Urinary bladder (tissue), 4 donors: ENCODE results near the gene SPPL3. TPM values are rescaled to one million over a fixed set of nuclear protein-coding genes. Genes with fewer than 3 reads are reported as not detected.

Experiments used
- DNase-seq: peaks from one replicate; pipeline ENCODE4 v3.0.0-alpha.2; 2015; ENCODE audit errors: extremely low spot score
- H3K27ac ChIP-seq: one replicate; pipeline ENCODE4 v1.5.1; 2013; ENCODE audit warnings: low read depth, mild to moderate bottlenecking, moderate library complexity
- H3K36me3 ChIP-seq: one replicate; pipeline ENCODE4 v1.6.1; 2013; ENCODE audit warnings: mild to moderate bottlenecking, moderate library complexity; ENCODE audit not compliant: insufficient read depth
- H3K4me1 ChIP-seq: one replicate; pipeline ENCODE4 v1.6.1; 2013; ENCODE audit warnings: mild to moderate bottlenecking, moderate library complexity; ENCODE audit not compliant: insufficient read depth
- H3K4me3 ChIP-seq: one replicate; pipeline ENCODE4 v1.5.1; 2013; ENCODE audit warnings: low read depth, low read length
- WGBS: extraction: QIAGEN DNeasy Blood & Tissue Kit; methylation state at CpG from one replicate; pipeline ENCODE4 v1.1.7; 2013; 5-methylcytosine and 5-hydroxymethylcytosine counted together
- polyA plus RNA-seq: library from polyadenylated mRNA; stranded (reverse); fragments of 200-250 nt; gene quantifications from one replicate; pipeline ENCODE4 v1.2.3, GENCODE V29; 2013
- total RNA-seq: library from RNA; depleted of rRNA; stranded (reverse); fragments of >200 nt; gene quantifications from one replicate; pipeline ENCODE4 v1.2.3, GENCODE V29; 2014
- donor health status: healthy with polysubstance abuse.
- donor health status: healthy.

SPPL3 gene
- total and polyA plus RNA-seq, 2 donors: 30.5 to 40.4 TPM

GRCh38 chr12:120757226-120757742 is 146.9 kb downstream of the SPPL3 start:
- no peak overlapping the region for H3K27ac ChIP-seq
- no peak overlapping the region for H3K4me3 ChIP-seq
- no peaks in the 10 kb centered on the region for H3K4me1 ChIP-seq
- no peaks in the 10 kb centered on the region for H3K36me3 ChIP-seq
- 54% methylated on average over 4 of the region's 4 CpGs for WGBS
- DNase-seq: no peak

DNA sequence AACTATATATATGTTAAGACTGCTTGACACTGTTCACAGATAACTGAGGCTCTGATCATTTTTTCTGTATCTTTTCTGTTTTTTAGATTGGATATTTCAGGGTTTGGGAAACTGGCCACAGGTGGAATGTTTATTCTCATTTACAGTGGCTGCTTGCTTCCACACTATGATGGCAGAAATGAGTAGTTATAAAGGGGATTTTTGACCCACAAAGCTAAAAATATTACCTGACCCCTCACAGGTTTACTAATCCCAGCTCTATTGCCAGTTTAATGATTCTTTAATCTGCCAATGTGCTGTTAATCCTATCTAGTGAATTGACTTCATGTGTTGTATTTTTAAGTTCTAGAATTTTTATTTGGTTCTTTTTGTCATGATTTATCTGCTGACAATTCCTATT is 148.9 kb downstream of the SPPL3 start:
- Histone ChIP-seq H3K4me3 (no peak overlapping the region), H3K27ac (no peak overlapping the region), H3K36me3 (no peaks in the 10 kb centered on the region), H3K4me1 (no peaks in the 10 kb centered on the region)
- DNase-seq: no peak

- Histone ChIP-seq H3K4me1 (no peaks in the 10 kb centered on the region), H3K27ac (no peak overlapping the region), H3K36me3 (no peaks in the 10 kb centered on the region), H3K4me3 (no peak overlapping the region)
- DNase-seq: no peak
Measured at GRCh38 chr12:120754792-120755191, 149.4 kb downstream of the SPPL3 start.

DNA sequence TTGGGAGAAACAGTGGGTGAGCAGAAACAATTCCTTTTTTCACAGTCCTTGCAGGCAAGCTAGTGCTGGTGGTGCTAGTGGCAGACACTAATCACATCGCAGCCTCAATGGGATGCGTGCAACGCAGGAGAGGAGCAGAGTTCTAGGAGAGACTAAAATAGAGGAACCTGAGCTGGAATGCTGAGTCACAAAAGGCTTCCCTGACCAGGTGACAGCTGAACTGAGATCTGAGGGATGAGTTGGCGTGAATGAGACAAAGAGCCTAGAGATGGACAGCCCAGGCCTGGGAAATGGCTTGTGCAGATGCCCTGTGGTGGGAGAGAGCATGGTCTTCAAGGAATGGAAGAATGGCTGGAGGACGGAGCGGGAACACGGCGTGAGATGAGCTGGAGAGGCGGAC is 152.8 kb downstream of the SPPL3 start:
- no peak overlapping the region for H3K4me3 ChIP-seq
- 96% methylated on average over 9 of the region's 9 CpGs for WGBS

DNA sequence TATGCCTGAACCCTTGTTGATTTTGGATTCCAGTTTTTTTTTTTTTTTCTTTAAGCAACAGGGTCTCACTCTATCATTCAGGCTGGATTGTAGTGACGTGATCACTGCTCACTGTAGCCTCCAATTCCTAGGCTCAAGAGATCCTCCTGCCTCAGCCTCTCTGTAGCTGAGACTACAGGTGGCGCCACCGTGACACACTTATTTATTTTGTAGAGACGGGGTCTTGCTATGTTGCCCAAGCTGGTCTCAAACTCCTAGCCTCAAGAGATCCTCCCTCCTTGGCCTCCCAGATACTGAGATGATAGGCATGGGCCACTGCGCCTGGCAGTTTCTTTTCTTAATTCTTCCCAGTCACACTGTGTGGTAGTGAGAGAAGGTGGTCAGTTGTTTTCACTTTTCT is 153.4 kb downstream of the SPPL3 start:
- DNase-seq: no peak
- 98% methylated on average over 5 of the region's 5 CpGs for WGBS
- Histone ChIP-seq H3K4me1 (no peaks in the 10 kb centered on the region), H3K4me3 (no peak overlapping the region), H3K27ac (no peak overlapping the region), H3K36me3 (no peaks in the 10 kb centered on the region)

More for the DNA sequence above, 152.8 kb downstream of the SPPL3 start:
- no peak overlapping the region for H3K27ac ChIP-seq
- no peaks in the 10 kb centered on the region for H3K4me1 ChIP-seq
- H3K36me3 ChIP-seq: no peaks in the 10 kb centered on the region
- DNase-seq: no peak

DNA sequence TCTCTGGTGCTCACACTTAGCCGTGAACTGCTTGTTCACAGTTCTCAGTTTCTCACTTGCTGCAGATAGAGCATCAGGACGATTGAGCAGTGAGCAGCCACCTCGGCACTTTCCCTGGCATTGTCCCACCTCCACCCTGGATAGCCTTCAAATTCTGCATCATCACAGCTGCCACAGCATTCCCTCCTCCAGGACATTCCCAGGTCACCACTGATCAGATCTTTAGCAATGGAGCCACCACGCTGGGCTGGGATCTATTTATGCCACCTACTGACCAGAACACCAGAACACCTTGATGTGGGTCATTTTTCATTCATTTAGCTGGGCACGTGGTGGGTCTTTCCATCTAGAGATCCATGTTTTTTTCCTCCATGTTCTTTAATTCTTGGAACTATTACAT is 154.9 kb downstream of the SPPL3 start:
- Histone ChIP-seq H3K36me3 (no peaks in the 10 kb centered on the region), H3K27ac (no peak overlapping the region), H3K4me1 (no peaks in the 10 kb centered on the region), H3K4me3 (no peak overlapping the region)
- DNase-seq: no peak
- WGBS: 66% methylated on average over 5 of the region's 5 CpGs

DNA sequence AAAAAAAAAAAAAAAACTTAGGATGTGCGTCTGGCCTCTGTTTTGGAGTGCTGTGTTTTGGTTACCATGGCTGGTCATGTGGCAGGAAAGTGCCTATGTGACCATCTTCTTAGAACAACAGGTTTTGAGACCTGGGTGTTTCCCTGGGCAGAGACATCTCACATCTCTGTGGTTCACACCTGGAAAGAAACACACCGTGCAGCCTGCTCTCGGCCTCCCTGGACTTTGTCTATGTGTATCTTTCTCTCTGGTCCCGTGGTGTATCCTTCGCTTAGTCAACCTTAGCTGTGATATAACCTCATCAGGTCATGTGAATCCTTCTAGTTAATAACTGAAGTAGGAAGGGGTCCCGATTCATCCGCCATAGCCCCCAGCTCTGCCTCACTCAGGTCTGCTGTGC is 155.9 kb downstream of the SPPL3 start:
- no peak overlapping the region for H3K27ac ChIP-seq
- DNase-seq: no peak
- no peak overlapping the region for H3K4me3 ChIP-seq
- no peaks in the 10 kb centered on the region for H3K4me1 ChIP-seq
- H3K36me3 ChIP-seq: no peaks in the 10 kb centered on the region
- 88% methylated on average over 7 of the region's 7 CpGs for WGBS

GRCh38 chr12:120744922-120745493 is 159.2 kb downstream of the SPPL3 start:
- H3K4me1 ChIP-seq: no peaks in the 10 kb centered on the region
- no peak for DNase-seq
- WGBS: 85% methylated on average over 15 of the region's 15 CpGs
- H3K4me3 ChIP-seq: no peak overlapping the region
- H3K27ac ChIP-seq: no peak overlapping the region
- H3K36me3 ChIP-seq: no peaks in the 10 kb centered on the region

DNA sequence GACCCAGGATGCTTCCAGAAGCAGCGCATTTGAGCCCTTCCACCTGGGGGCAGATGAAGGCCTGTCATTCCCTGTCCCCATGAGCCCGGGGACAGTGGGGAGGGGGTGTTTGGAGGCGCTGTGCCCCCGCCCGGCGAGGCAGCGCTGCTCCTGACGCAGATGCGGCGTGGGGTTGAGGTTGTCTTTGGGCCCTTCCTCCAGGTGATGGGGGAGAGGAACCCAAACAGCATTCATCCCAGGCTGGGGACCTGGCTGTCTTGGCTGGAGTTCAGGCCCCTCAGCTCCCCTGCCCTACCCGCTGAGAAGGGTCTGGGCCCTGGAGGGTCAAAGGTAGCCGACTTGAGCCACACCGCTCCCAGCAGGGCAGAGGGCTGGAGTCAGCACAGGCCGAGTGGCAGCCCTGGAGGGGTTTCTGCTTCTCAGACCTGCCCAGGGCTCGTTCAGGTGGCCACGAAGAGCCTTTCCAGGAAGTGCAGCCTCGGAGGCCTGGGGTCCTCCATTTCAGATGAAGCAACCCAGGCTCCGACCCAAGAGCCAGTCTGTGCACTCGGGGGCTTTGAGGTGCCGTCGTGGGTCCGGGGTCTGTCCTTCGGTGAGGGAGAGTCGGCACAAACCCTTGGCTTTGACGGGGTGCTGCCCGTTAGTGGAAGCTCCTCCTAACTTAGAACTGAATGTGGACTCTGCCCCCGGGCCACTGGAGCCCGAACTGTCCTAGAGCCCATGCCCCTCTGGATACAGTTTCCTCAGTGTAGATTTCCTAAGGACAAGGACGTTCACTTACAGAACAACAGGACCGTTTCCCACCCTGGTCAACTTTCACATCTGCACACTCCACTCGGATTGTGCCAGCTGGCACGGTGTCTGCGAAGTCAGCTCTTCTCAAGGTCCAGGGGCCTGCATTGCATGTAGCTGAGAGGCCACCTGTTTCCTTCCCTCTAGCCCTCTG is 162.4 kb downstream of the SPPL3 start:
- 80% methylated on average over 33 of the region's 33 CpGs for WGBS
- DNase-seq: no peak
- Histone ChIP-seq H3K4me1 (no peaks in the 10 kb centered on the region), H3K4me3 (no peak overlapping the region), H3K27ac (no peak overlapping the region), H3K36me3 (no peaks in the 10 kb centered on the region)

- no peaks in the 10 kb centered on the region for H3K36me3 ChIP-seq
- no peak overlapping the region for H3K4me3 ChIP-seq
- WGBS: 90% methylated on average over 15 of the region's 15 CpGs
- no peak overlapping the region for H3K27ac ChIP-seq
- DNase-seq: no peak
- no peaks in the 10 kb centered on the region for H3K4me1 ChIP-seq
Measured at GRCh38 chr12:120740871-120741270, 163.3 kb downstream of the SPPL3 start.

GRCh38 chr12:120739821-120740613 is 164.1 kb downstream of the SPPL3 start:
- H3K27ac ChIP-seq: no peak overlapping the region
- no peak overlapping the region for H3K4me3 ChIP-seq
- H3K4me1 ChIP-seq: no peaks in the 10 kb centered on the region
- no peak for DNase-seq
- no peaks in the 10 kb centered on the region for H3K36me3 ChIP-seq
- WGBS: 82% methylated on average over 16 of the region's 16 CpGs

GRCh38 chr12:120739031-120739762 is 165.0 kb downstream of the SPPL3 start:
- no peak overlapping the region for H3K27ac ChIP-seq
- 95% methylated on average over 38 of the region's 38 CpGs for WGBS
- H3K4me3 ChIP-seq: no peak overlapping the region
- H3K4me1 ChIP-seq: no peaks in the 10 kb centered on the region
- DNase-seq: no peak
- H3K36me3 ChIP-seq: no peaks in the 10 kb centered on the region
